Measurements from ENCODE around the gene ACSL4. TPM values are rescaled to one million over a fixed set of nuclear protein-coding genes. Genes with fewer than 3 reads are reported as not detected.

Gene ACSL4
- total and polyA plus RNA-seq, 9 of the 15 experiments (the other 6 are each of a cell fraction or from before 2014, with no cell fraction given) = 9.8 to 35.1 (median 25.5) TPM

DNA sequence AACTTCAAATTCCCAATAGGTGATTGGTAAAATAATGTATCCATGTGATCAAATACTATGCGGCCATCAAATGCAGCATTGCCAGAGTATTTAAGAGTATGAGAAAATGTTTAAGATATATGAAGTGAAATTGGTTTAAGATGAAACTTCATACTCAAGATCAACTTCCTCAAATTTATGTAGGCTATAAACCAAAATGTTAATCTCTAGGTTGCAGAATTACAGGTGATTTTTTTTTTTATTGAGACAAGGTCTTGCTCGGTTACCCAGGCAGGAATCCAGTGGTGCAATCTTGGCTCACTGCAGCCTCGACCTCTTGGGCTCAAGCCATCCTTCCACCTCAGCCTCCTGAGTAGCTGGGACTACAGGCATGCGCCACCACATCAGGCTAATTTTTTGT is 25.3 kb downstream of the ACSL4 start:
- no peak for DNase-seq (ENCODE audit: extremely low read depth in 1 of 4, low spot score in 3 of 4)
- in situ Hi-C loops (cut with MboI) = no loop called here

More for the DNA sequence above, 25.3 kb downstream of the ACSL4 start:
- H3K79me2 ChIP-seq (ENCODE audit: control insufficient read depth, insufficient read depth, low read length) = peaks cover 92% of the 10 kb centered on the region
- 0 out of 2 replicates have a peak, but pooled peaks cover 3% of the 10 kb centered on the region for H4K20me1 ChIP-seq (replicated peaks; ENCODE audit: control insufficient read depth, insufficient read depth, low read length)
- intact Hi-C loops (cut with micrococcal nuclease) = no loop called here
- BruUV-seq (replicated peaks) = no TSS peak
- no peaks in the 10 kb centered on the region for H3K9me1 ChIP-seq (ENCODE audit: control insufficient read depth, insufficient read depth, low read length)
- FAIRE-seq (no peak), ATAC-seq (no peak)
- H3K27me3 ChIP-seq (ENCODE audit: control insufficient read depth in 2 of 2, insufficient read depth in 2 of 2, low read length in 2 of 2) = no peaks in the 10 kb centered on the region
- H3K4me1 ChIP-seq (replicated peaks in 1 of 2; ENCODE audit: control insufficient read depth in 2 of 2, insufficient read depth in 2 of 2, low read length in 2 of 2) = no peaks in the 10 kb centered on the region; a peak in 1 of 5 replicates
- no peak overlapping the region for H3K4me2 ChIP-seq (ENCODE audit: insufficient read depth, low read length)
- TF ChIP-seq, protein P1, sequence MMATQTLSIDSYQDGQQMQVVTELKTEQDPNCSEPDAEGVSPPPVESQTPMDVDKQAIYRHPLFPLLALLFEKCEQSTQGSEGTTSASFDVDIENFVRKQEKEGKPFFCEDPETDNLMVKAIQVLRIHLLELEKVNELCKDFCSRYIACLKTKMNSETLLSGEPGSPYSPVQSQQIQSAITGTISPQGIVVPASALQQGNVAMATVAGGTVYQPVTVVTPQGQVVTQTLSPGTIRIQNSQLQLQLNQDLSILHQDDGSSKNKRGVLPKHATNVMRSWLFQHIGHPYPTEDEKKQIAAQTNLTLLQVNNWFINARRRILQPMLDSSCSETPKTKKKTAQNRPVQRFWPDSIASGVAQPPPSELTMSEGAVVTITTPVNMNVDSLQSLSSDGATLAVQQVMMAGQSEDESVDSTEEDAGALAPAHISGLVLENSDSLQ (IDR thresholded peaks at IDR 0.05) = no peak
- no peak for TF ChIP-seq PHB2 (IDR thresholded peaks at IDR 0.05; ENCODE audit: low read depth)
- no peak for TF ChIP-seq U2AF1 (optimal IDR thresholded peaks at IDR 0.05; ENCODE audit: low read depth, low read length)
- TF ChIP-seq ZNF212 (CRISPR knock-in tag; IDR thresholded peaks at IDR 0.05) = no peak
- TF ChIP-seq, protein P2, sequence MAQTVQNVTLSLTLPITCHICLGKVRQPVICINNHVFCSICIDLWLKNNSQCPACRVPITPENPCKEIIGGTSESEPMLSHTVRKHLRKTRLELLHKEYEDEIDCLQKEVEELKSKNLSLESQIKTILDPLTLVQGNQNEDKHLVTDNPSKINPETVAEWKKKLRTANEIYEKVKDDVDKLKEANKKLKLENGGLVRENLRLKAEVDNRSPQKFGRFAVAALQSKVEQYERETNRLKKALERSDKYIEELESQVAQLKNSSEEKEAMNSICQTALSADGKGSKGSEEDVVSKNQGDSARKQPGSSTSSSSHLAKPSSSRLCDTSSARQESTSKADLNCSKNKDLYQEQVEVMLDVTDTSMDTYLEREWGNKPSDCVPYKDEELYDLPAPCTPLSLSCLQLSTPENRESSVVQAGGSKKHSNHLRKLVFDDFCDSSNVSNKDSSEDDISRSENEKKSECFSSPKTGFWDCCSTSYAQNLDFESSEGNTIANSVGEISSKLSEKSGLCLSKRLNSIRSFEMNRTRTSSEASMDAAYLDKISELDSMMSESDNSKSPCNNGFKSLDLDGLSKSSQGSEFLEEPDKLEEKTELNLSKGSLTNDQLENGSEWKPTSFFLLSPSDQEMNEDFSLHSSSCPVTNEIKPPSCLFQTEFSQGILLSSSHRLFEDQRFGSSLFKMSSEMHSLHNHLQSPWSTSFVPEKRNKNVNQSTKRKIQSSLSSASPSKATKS (CRISPR knock-in tag; IDR thresholded peaks at IDR 0.05) = no peak
- TF ChIP-seq ZNF445 (CRISPR knock-in tag; IDR thresholded peaks at IDR 0.05; ENCODE audit: low read depth) = no peak
- TF ChIP-seq RBM39 (optimal IDR thresholded peaks at IDR 0.05; ENCODE audit: low read depth, low read length) = no peak
- no peak for TF ChIP-seq EGR1 (conservative IDR thresholded peaks at IDR 0.05)
- TF ChIP-seq ZNF764 (CRISPR knock-in tag; IDR thresholded peaks at IDR 0.05; ENCODE audit: low read depth) = no peak
- TF ChIP-seq ZNF282 (CRISPR knock-in tag; IDR thresholded peaks at IDR 0.05) = no peak
- TF ChIP-seq PURB (CRISPR knock-in tag; IDR thresholded peaks at IDR 0.05; ENCODE audit: low read depth) = no peak
- no peak for TF ChIP-seq STAT5B (CRISPR knock-in tag; IDR thresholded peaks at IDR 0.05)
- TF ChIP-seq SMC3 (conservative IDR thresholded peaks at IDR 0.05; ENCODE audit: insufficient read depth, low read depth, low read length) = no peak
- no peaks in the 10 kb centered on the region for H3K9me3 ChIP-seq (replicated peaks; ENCODE audit: control insufficient read depth, insufficient read depth, low read depth, low read length)
- H3K4me3 ChIP-seq = no peak overlapping the region
- ChIA-PET POLR2A (no interaction called here), CTCF (ENCODE audit: low intra/inter-chr PET ratio) (no interaction called here)
- H3K36me3 ChIP-seq (ENCODE audit: control insufficient read depth, insufficient read depth, low read length) = peaks cover 7% of the 10 kb centered on the region; the same call in 2 of the 3 replicates
- WGBS (ENCODE audit: insufficient coverage, low coverage, missing lambda C conversion rate) = 75% methylated on average over 4 of the region's 4 CpGs
- no peak overlapping the region for H3K9ac ChIP-seq (ENCODE audit: insufficient read depth in 1 of 2, low read depth in 2 of 2, low read length in 2 of 2)
- H3K27ac ChIP-seq (ENCODE audit: extremely low read depth, low read depth, low read length) = no peak overlapping the region
- H2AFZ ChIP-seq (ENCODE audit: low read depth, low read length) = no peak overlapping the region
